Liver (tissue), 9 donors: Measurements from ENCODE around the gene PRKAB1. TPM values are rescaled to one million over a fixed set of nuclear protein-coding genes. Genes with fewer than 3 reads are reported as not detected.

ENCODE experiments used
- DNase-seq: peaks from one replicate; pipeline ENCODE4 v3.0.0-alpha.2; 2017; ENCODE audit warnings: low spot score
- H3K27ac ChIP-seq, 2 donors: one replicate each; pipeline ENCODE4 v1.7.0; 2013; ENCODE audit warnings: inconsistent platforms in 2 of 2, low read length in 2 of 2, control low read depth in 1 of 2, low read depth in 1 of 2, mild to moderate bottlenecking in 1 of 2
- H3K27me3 ChIP-seq, 4 donors: one replicate each; pipeline versions ENCODE4 v1.6.1 to v1.7.0; 2013; ENCODE audit warnings: low read length in 3 of 4, inconsistent platforms in 1 of 4, mild to moderate bottlenecking in 1 of 4, moderate library complexity in 1 of 4; ENCODE audit not compliant: control insufficient read depth in 4 of 4, insufficient read depth in 4 of 4
- H3K36me3 ChIP-seq, 4 donors: one replicate each; pipeline versions ENCODE4 v1.6.1 to v1.7.0; 2013; ENCODE audit warnings: low read length in 3 of 4, mild to moderate bottlenecking in 3 of 4, low read depth in 1 of 4, moderate library complexity in 1 of 4; ENCODE audit not compliant: control insufficient read depth in 4 of 4, insufficient read depth in 3 of 4
- H3K4me1 ChIP-seq, 4 donors: one replicate each; pipeline versions ENCODE4 v1.6.1 to v1.7.0; 2013; ENCODE audit warnings: low read length in 3 of 4, mild to moderate bottlenecking in 3 of 4, moderate library complexity in 1 of 4; ENCODE audit not compliant: control insufficient read depth in 4 of 4, insufficient read depth in 4 of 4
- H3K4me3 ChIP-seq, 3 donors: one replicate each; pipeline versions ENCODE4 v1.6.1 to v1.7.0; 2013; ENCODE audit warnings: low read length in 3 of 3, control low read depth in 1 of 3, low read depth in 1 of 3, mild to moderate bottlenecking in 1 of 3
- H3K9ac ChIP-seq, 2 donors: one replicate each; pipeline ENCODE4 v1.7.0; 2013; ENCODE audit warnings: low read length in 2 of 2, mild to moderate bottlenecking in 2 of 2, moderate library complexity in 2 of 2, control low read depth in 1 of 2, low read depth in 1 of 2
- H3K9me3 ChIP-seq, 4 donors: one replicate each; pipeline versions ENCODE4 v1.6.1 to v1.7.0; 2013; ENCODE audit warnings: low read length in 3 of 4; ENCODE audit not compliant: control insufficient read depth in 4 of 4
- EGR1 ChIP-seq, 2 donors: IDR thresholded peaks; 2 replicates each; pipeline ENCODE4 v1.6.1; 2016 to 2018; ENCODE audit warnings: antibody characterized with exemption in 2 of 2, low read depth in 2 of 2
- FOXA1 ChIP-seq: IDR thresholded peaks from 2 replicates; pipeline ENCODE4 v1.6.1; 2016; ENCODE audit warnings: antibody characterized with exemption
- FOXA2 ChIP-seq: IDR thresholded peaks from 2 replicates; pipeline ENCODE4 v1.6.1; 2016; ENCODE audit warnings: antibody characterized with exemption
- GABPA ChIP-seq, 2 donors: IDR thresholded peaks in 1 of 2; conservative IDR thresholded peaks in 1 of 2; 2 replicates each; pipeline ENCODE4 v1.6.1; 2016; ENCODE audit warnings: antibody characterized with exemption in 2 of 2, mild to moderate bottlenecking in 1 of 2, moderate library complexity in 1 of 2
- HNF4A ChIP-seq, 2 donors: conservative IDR thresholded peaks; 2 replicates each; pipeline ENCODE4 v1.6.1; 2016; ENCODE audit warnings: antibody characterized with exemption in 2 of 2, mild to moderate bottlenecking in 2 of 2
- HNF4G ChIP-seq: IDR thresholded peaks from 2 replicates; pipeline ENCODE4 v1.6.1; 2016; ENCODE audit warnings: antibody characterized with exemption
- JUND ChIP-seq, 2 donors: IDR thresholded peaks; 2 replicates each; pipeline ENCODE4 v1.6.1; 2016; ENCODE audit warnings: antibody characterized with exemption in 2 of 2
- NR2F2 ChIP-seq: IDR thresholded peaks from 2 replicates; pipeline ENCODE4 v1.6.1; 2016; ENCODE audit warnings: antibody characterized with exemption
- RAD21 ChIP-seq, 2 donors: IDR thresholded peaks; 2 replicates each; pipeline ENCODE4 v1.6.1; 2016; ENCODE audit warnings: antibody characterized with exemption in 2 of 2, mild to moderate bottlenecking in 2 of 2
- RXRA ChIP-seq, 2 donors: IDR thresholded peaks; 2 replicates each; pipeline ENCODE4 v1.6.1; 2017 to 2018; ENCODE audit warnings: antibody characterized with exemption in 2 of 2, mild to moderate bottlenecking in 1 of 2
- SP1 ChIP-seq: IDR thresholded peaks from 2 replicates; pipeline ENCODE4 v1.6.1; 2018; ENCODE audit warnings: antibody characterized with exemption, mild to moderate bottlenecking
- TAF1 ChIP-seq: conservative IDR thresholded peaks from 2 replicates; pipeline ENCODE4 v1.6.1; 2016; ENCODE audit warnings: antibody characterized with exemption, mild to moderate bottlenecking
- YY1 ChIP-seq: IDR thresholded peaks from 2 replicates; pipeline ENCODE4 v1.6.1; 2016; ENCODE audit warnings: antibody characterized with exemption, mild to moderate bottlenecking
- WGBS: extraction: QIAGEN DNeasy Blood & Tissue Kit; methylation state at CpG from one replicate; pipeline ENCODE4 v1.1.7; 2013; 5-methylcytosine and 5-hydroxymethylcytosine counted together
- polyA plus RNA-seq, 2 donors: library from polyadenylated mRNA; stranded (reverse) in 1 of 2; unstranded in 1 of 2; fragments of 200-250 nt in 1 of 2; fragments of >200 nt in 1 of 2; fragmentation: Nextera tagmentation in 1 of 2; extraction: Ambion mirVana in 1 of 2; gene quantifications; one replicate each; pipeline versions ENCODE4 v1.2.1 to v1.2.3, GENCODE V29; 2013 to 2015
- total RNA-seq, 2 donors: library from RNA; depleted of rRNA; stranded (reverse); fragments of >200 nt; gene quantifications; one replicate each; pipeline ENCODE4 v1.2.3, GENCODE V29; 2014
- TF ChIP-seq, protein P1 (sequence below): IDR thresholded peaks from 2 replicates; pipeline ENCODE4 v1.6.1; 2016; ENCODE audit warnings: antibody characterized with exemption
- TF ChIP-seq, protein P2 (sequence below): IDR thresholded peaks from 2 replicates; pipeline ENCODE4 v1.6.1; 2016; ENCODE audit warnings: antibody characterized with exemption
- TF ChIP-seq, protein P3 (sequence below): IDR thresholded peaks from 2 replicates; pipeline ENCODE4 v1.6.1; 2016; ENCODE audit warnings: antibody characterized with exemption
- TF ChIP-seq, protein P4 (sequence below): IDR thresholded peaks from 2 replicates; pipeline ENCODE4 v1.6.1; 2016; ENCODE audit warnings: antibody characterized with exemption, mild to moderate bottlenecking
- TF ChIP-seq, protein P5 (sequence below): fragments of 150-350 bp; IDR thresholded peaks from 2 replicates; pipeline ENCODE4 v1.5.1; 2017; ENCODE audit warnings: improper control_type of control experiment, low read depth, low read length; ENCODE audit not compliant: missing input control
- donor health status: healthy.
- donor health status: healthy.
- donor health status: healthy.
- donor health status: healthy.
- donor health status: healthy.

The PRKAB1 gene
- total and polyA plus RNA-seq, 4 donors, result 10.5 to 29.9 (median 11.3) TPM

DNA sequence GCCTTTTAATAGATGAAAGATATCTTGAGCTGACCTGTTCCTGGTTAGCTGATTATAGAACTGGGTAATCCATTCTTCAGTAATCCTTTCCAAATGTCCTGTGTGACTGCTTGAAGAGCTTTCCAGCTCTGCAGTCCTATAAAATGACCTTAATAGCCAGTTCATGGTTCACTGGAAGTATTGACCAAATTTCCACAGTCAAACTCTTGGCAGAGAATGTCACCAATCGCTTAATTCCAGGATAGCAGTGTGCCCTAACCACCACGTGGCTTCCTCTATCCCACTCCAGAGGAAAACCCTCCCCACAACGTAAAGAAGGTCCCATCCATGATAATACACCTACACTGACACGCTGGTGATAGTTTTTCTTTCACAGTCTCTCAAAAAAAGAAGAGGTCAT, 17.4 kb downstream of the PRKAB1 start:
- peaks cover 20 to 51% (median 29%) of the 10 kb centered on the region in 4 donors for H3K4me1 ChIP-seq
- WGBS, result 21% methylated on average over 4 of the region's 4 CpGs

More for the DNA sequence above, 17.4 kb downstream of the PRKAB1 start:
- H3K9ac ChIP-seq, result peak overlapping the region in 1 of 2 donors; percentile 95
- no peak for DNase-seq
- TF ChIP-seq GABPA (IDR thresholded peaks at IDR 0.05 in 1 of 2, conservative IDR thresholded peaks at IDR 0.05 in 1 of 2), result peak; percentile 26 to 63
- TF ChIP-seq NR2F2, result no peak
- TF ChIP-seq EGR1 (IDR thresholded peaks at IDR 0.05; ENCODE audit: low read depth in 2 of 2), result peak in 1 of 2 donors; percentile 67
- peak; percentile 53 to 77 for TF ChIP-seq JUND (IDR thresholded peaks at IDR 0.05)
- TF ChIP-seq HNF4G, result no peak
- peak; percentile 18 to 33 for TF ChIP-seq RAD21 (IDR thresholded peaks at IDR 0.05)
- TF ChIP-seq, protein P1, sequence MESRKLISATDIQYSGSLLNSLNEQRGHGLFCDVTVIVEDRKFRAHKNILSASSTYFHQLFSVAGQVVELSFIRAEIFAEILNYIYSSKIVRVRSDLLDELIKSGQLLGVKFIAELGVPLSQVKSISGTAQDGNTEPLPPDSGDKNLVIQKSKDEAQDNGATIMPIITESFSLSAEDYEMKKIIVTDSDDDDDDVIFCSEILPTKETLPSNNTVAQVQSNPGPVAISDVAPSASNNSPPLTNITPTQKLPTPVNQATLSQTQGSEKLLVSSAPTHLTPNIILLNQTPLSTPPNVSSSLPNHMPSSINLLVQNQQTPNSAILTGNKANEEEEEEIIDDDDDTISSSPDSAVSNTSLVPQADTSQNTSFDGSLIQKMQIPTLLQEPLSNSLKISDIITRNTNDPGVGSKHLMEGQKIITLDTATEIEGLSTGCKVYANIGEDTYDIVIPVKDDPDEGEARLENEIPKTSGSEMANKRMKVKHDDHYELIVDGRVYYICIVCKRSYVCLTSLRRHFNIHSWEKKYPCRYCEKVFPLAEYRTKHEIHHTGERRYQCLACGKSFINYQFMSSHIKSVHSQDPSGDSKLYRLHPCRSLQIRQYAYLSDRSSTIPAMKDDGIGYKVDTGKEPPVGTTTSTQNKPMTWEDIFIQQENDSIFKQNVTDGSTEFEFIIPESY, result peak; percentile 56
- TF ChIP-seq SP1, result peak; percentile 89
- peak; percentile 87 to 95 for TF ChIP-seq RXRA (IDR thresholded peaks at IDR 0.05)
- TF ChIP-seq HNF4A (conservative IDR thresholded peaks at IDR 0.05), result peak; percentile 77 to 87
- TF ChIP-seq, protein P2, sequence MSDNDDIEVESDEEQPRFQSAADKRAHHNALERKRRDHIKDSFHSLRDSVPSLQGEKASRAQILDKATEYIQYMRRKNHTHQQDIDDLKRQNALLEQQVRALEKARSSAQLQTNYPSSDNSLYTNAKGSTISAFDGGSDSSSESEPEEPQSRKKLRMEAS, result peak; percentile 92
- TF ChIP-seq, protein P3, sequence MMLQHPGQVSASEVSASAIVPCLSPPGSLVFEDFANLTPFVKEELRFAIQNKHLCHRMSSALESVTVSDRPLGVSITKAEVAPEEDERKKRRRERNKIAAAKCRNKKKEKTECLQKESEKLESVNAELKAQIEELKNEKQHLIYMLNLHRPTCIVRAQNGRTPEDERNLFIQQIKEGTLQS, result no peak
- TF ChIP-seq YY1, result peak; percentile 62
- TF ChIP-seq, protein P4, sequence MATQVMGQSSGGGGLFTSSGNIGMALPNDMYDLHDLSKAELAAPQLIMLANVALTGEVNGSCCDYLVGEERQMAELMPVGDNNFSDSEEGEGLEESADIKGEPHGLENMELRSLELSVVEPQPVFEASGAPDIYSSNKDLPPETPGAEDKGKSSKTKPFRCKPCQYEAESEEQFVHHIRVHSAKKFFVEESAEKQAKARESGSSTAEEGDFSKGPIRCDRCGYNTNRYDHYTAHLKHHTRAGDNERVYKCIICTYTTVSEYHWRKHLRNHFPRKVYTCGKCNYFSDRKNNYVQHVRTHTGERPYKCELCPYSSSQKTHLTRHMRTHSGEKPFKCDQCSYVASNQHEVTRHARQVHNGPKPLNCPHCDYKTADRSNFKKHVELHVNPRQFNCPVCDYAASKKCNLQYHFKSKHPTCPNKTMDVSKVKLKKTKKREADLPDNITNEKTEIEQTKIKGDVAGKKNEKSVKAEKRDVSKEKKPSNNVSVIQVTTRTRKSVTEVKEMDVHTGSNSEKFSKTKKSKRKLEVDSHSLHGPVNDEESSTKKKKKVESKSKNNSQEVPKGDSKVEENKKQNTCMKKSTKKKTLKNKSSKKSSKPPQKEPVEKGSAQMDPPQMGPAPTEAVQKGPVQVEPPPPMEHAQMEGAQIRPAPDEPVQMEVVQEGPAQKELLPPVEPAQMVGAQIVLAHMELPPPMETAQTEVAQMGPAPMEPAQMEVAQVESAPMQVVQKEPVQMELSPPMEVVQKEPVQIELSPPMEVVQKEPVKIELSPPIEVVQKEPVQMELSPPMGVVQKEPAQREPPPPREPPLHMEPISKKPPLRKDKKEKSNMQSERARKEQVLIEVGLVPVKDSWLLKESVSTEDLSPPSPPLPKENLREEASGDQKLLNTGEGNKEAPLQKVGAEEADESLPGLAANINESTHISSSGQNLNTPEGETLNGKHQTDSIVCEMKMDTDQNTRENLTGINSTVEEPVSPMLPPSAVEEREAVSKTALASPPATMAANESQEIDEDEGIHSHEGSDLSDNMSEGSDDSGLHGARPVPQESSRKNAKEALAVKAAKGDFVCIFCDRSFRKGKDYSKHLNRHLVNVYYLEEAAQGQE, result peak; percentile 61
- TF ChIP-seq FOXA2, result peak; percentile 44
- peak; percentile 27 for TF ChIP-seq FOXA1
- TF ChIP-seq, protein P5, sequence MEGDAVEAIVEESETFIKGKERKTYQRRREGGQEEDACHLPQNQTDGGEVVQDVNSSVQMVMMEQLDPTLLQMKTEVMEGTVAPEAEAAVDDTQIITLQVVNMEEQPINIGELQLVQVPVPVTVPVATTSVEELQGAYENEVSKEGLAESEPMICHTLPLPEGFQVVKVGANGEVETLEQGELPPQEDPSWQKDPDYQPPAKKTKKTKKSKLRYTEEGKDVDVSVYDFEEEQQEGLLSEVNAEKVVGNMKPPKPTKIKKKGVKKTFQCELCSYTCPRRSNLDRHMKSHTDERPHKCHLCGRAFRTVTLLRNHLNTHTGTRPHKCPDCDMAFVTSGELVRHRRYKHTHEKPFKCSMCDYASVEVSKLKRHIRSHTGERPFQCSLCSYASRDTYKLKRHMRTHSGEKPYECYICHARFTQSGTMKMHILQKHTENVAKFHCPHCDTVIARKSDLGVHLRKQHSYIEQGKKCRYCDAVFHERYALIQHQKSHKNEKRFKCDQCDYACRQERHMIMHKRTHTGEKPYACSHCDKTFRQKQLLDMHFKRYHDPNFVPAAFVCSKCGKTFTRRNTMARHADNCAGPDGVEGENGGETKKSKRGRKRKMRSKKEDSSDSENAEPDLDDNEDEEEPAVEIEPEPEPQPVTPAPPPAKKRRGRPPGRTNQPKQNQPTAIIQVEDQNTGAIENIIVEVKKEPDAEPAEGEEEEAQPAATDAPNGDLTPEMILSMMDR, result no peak
- peak; percentile 85 for TF ChIP-seq TAF1
- no peaks in the 10 kb centered on the region for H3K9me3 ChIP-seq
- H3K27me3 ChIP-seq, result no peaks in the 10 kb centered on the region
- H3K4me3 ChIP-seq, result peak overlapping the region in 2 of 3 donors; percentile 52 to 66
- H3K27ac ChIP-seq, result peak overlapping the region; percentile 86 to 88
- H3K36me3 ChIP-seq, result peaks cover 0 to 8% (median 2%) of the 10 kb centered on the region in 4 donors
